ENCODE data around the gene TMEM255A.

GRCh38 chrX:120224388-120224787 lies 86.9 kb downstream of the TMEM255A start:
- TF ChIP-seq CTCF (IDR thresholded peaks at IDR 0.05) (no peak), EZH2 (IDR thresholded peaks at IDR 0.05; ENCODE audit: borderline replicate concordance, insufficient read depth, low read depth, low read length, poor library complexity, severe bottlenecking) (no peak)
